ENCODE measurements around the gene CFAP100. TPM values are rescaled to one million over a fixed set of nuclear protein-coding genes. Genes with fewer than 3 reads are reported as not detected.

CFAP100 gene
- total RNA-seq, 1 experiment from 2014 or later: not detected

DNA sequence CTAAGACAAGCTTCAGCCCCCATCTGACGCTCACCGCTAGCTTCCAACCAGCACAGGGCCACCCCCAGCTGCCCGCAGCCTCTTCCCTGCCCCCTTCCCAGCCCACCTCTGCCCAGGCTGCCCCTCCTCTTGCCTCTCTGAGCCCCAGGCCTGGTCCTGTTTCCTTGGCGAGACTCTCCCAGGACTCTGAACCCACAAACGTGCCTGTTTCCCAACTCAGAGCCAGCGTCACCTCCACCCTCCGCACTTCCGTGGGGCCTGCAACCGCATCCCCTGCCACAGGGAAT, 45.9 kb downstream of the CFAP100 start:
- DNase-seq (ENCODE audit: low spot score): no peak

GRCh38 chr3:126441256-126441880, 46.7 kb downstream of the CFAP100 start:
- DNase-seq (ENCODE audit: low spot score): no peak

DNA sequence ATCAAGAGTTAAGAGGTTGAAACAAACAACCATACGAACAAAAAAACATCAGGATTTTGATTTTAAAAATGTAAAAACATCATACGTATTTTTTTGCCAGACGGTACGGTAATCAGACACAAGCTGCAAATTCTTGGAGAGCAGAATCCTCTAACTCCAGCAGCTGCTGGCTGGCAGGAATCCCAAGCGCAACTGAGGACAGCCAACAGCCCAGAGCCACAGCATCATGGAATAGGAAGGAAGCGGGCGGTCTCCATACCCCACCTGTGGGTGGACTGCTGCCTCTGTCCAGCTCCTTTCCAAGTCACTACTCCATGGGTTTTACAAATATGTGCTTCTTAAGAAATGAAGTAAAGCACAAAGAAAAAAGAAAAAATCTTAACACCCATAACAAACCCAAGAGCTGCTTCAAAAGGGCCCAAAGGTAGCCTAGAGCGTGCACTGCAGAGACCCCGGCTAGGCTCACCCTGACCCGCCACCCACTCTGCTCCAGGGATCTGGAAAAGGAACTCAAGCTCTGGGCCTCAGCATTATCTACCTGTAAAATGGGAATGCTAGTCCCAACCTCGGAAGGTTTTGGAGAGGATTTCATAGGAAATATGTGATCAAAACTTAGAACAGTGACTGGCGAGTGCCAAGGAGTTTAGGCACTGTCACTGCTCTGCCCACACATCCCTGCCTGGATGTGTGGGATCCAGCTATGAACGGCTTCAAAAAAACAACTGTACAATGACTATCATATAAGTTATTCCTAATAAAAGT, 47.6 kb downstream of the CFAP100 start:
- DNase-seq (ENCODE audit: low spot score): no peak

- DNase-seq (ENCODE audit: low spot score): no peak
These were observed 48.1 kb downstream of the CFAP100 start for GRCh38 chr3:126442856-126443242.

- no peak for DNase-seq (ENCODE audit: low spot score)
These were observed 50.8 kb downstream of the CFAP100 start for GRCh38 chr3:126445506-126445905.

DNA sequence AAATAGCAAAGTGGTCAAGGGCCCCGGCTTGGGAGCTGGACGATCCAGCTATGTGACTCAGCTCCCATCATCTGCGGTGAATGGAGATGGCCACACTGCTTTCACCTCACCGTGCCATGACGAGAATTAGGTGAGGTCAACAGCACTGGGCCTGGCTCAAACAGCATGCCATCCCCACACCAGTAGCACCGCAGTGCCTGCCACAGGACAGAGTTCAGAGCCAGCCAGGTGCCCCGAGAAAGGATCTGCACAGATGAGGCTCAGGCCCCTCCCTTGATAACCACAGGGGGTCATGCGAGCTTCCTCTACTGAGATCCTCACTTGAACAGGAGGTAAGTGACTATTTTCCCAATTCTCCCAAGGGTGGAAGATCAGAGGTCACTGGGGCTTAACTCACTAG, 51.6 kb downstream of the CFAP100 start:
- no peak for DNase-seq (ENCODE audit: low spot score)

GRCh38 chr3:126446791-126447190, 52.1 kb downstream of the CFAP100 start:
- no peak for DNase-seq (ENCODE audit: low spot score)

DNA sequence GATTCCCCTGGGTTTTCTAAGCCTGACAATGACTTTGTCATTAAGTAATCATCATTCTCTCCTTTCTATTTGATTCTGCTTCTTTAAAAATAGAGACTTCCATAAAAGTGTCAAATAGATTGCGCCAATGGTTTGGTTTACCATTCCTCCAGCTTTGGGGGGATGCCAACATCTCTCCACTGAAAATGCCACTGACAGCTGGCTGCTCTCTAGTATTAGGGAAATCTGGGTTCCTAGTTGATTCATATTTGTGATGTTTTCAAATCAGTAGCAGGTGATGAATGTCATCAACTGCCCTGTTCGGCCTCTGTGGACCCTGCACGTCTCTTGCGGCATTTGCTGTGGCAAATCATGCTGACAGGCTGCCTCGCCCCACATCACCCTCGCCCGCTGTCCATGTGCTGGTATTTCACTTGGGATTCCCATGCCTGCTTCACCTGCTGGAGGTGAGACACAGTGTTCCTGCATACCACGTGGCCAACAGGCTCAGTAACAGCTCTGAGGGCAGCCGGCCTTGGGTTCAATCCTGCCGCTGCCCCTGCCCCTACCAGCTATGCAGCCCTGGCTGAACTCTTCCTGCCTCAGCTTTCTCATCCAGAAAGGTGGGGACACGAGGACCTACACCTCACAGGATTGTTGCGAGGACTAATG, 52.9 kb downstream of the CFAP100 start:
- no peak for DNase-seq (ENCODE audit: low spot score)

DNA sequence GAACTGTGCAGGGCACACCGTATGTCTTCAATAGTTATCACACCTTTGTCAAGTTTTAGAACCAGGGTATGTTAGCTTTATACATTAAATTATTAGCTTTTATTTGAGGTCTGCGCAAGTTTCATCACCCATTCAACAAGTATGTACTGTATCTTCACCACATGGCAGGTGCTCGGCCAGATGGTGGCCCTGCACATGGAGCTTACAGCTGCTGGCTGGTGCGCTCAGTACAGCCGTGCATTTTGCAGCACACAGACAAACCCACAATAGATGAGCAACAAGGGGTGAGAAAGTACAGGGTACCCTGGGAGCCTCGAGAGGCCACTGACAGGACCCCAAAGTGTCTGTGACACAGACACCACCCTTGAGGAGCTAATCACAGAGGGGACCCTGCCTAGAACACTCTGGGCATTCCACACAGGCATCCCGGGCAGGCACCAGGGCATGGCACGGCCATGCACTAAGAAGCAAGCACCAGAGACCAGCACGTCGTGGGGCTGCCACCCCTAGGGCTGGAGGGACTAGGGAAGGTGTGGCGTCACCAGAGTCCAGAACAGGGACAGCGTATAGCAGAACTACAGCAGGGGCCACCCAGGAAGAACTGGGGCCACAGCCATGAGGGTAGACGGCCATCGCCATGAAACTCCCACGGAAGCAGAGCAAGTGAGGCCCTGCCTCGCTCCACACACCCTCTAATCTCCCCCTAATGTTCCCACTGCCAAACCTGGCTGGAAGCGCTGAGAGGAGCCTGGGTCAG, 53.6 kb downstream of the CFAP100 start:
- no peak for DNase-seq (ENCODE audit: low spot score)

GRCh38 chr3:126448893-126449180, 54.1 kb downstream of the CFAP100 start:
- DNase-seq (ENCODE audit: low spot score): no peak

DNA sequence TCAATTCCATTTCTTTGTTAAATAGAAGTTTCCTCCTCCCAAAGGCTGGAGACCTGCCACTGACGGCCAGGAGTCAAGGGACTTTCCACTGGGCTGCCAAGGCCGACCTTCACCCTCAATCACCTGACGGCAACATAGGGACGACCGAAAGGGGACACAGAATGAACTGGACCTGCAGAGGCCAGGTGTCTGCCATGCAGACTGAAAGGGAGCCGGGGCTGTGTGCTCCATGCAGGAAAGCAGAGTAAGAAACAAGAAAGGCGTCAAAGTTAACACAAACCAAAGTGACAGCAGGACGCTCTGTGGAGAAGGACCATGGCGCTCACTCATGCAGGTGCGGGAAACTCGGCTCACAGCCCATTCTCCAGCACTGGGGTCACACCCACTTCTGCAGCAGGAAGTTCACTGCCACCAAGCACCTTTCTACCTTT, 54.9 kb downstream of the CFAP100 start:
- no peak for DNase-seq (ENCODE audit: low spot score)

DNA sequence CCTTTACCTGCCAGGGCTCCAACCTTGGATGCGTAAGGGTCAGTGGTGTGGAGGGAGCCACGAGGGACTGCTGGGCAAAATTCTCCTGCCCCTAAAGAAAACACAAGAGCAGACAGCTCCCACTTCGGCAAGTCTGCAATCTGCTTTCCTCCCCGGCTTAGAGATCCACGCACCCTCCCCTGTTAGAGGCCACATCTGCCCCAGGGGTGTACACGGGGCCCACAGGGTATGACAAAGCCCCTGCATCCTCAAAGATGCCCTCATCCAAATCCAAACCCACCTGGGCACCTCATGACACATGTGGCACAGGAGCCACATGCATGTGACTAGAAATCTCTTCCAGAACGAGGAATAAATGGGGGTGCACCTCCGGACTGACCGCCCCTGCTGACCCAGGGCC, 55.5 kb downstream of the CFAP100 start:
- no peak for DNase-seq (ENCODE audit: low spot score)

- DNase-seq (ENCODE audit: low spot score): no peak
These were observed 56.0 kb downstream of the CFAP100 start for GRCh38 chr3:126450744-126451143.

GRCh38 chr3:126451511-126451910, 56.8 kb downstream of the CFAP100 start:
- DNase-seq (ENCODE audit: low spot score): no peak

GRCh38 chr3:126452213-126452612, 57.5 kb downstream of the CFAP100 start:
- no peak for DNase-seq (ENCODE audit: low spot score)

DNA sequence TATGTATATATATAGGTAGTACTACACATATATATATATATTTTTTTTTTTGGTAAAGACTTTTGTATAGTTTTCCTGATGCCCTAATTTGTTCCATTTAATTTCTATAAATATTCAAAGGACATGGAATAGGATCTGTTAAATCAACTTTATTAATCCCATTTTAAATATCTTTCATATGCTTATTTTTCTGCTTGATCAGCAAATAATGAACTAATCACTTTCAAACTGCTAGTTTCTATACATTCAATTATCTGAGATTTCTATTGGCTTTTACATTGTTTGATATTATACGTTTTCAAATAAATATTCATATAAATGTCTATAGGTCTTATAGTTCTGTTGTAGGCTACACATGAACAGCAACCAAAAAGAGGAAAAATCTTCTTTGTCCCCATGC, 59.3 kb downstream of the CFAP100 start:
- DNase-seq (ENCODE audit: low spot score): no peak

DNA sequence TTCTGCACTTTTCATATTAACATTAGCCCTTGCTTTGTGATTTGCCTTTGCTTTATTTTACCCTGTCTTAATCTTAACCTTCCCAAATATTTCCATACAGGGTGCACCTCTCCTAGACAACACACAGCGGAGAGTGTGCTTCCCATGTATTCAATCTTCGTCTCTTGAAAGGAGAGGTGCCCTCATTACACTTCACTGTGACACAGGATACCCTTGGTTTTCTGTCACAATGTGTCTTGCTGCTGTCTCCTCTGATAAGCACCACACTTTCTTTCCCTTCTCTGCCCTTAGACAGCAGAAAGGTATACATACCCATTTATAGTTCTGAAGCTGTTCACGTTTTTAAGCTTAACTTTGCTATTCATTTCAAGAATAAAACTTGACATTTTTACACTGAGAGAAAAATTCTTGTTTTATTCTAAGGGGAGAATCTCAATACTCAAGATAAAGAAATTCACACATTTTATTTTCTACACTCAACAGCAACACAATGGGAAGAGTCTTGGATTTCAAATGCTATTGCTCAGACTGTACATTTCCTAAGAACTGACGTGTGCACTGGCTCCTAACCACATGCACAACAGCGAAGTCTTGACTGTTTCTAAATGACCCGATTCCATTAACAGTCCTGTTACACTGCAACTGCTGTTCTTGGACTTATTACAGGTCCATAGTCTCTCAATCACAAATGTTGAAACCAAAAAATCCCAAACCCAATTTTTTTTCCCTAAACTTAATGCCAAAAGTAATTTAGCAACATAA, 59.9 kb downstream of the CFAP100 start:
- no peak for DNase-seq (ENCODE audit: low spot score)

DNA sequence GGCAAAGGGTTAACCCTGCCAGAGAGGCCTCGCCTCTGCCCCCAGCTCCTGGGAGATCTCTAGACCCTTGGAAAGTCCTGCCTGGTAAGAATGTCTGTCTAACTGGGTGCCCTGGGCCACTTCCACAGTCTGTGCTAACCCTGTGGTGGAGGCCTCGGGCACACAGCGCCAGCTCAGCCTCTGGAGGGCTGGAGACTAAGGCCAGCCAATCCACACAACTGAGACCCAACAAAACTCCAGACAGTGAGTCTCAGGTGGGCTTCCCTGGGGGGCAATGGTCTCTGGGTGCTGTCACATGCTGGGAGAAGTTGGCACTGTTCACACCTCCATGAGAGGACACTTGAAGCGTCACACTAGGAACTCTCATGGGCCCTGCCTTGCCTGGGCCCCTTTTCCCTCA, 61.5 kb downstream of the CFAP100 start:
- DNase-seq (ENCODE audit: low spot score): no peak

- DNase-seq (ENCODE audit: low spot score): no peak
These were observed 62.2 kb downstream of the CFAP100 start for GRCh38 chr3:126456766-126457388.

GRCh38 chr3:126459111-126459762, 64.5 kb downstream of the CFAP100 start:
- no peak for DNase-seq (ENCODE audit: low spot score)

GRCh38 chr3:126459763-126460127, 65.0 kb downstream of the CFAP100 start:
- DNase-seq (ENCODE audit: low spot score): no peak
